Stimulated activated CD4-positive, alpha-beta T cell treated with anti-CD3 and anti-CD28 coated beads, TNF-alpha, amount 100 ng/mL, for 4 hours (primary cell): Measurements from ENCODE around the gene PTPRG.

Experiments
- DNase-seq, 3 experiments: peaks; one replicate each; pipeline ENCODE4 v3.0.0-alpha.2; 2020; ENCODE audit warnings: low read depth in 3 of 3

Gene PTPRG

DNA sequence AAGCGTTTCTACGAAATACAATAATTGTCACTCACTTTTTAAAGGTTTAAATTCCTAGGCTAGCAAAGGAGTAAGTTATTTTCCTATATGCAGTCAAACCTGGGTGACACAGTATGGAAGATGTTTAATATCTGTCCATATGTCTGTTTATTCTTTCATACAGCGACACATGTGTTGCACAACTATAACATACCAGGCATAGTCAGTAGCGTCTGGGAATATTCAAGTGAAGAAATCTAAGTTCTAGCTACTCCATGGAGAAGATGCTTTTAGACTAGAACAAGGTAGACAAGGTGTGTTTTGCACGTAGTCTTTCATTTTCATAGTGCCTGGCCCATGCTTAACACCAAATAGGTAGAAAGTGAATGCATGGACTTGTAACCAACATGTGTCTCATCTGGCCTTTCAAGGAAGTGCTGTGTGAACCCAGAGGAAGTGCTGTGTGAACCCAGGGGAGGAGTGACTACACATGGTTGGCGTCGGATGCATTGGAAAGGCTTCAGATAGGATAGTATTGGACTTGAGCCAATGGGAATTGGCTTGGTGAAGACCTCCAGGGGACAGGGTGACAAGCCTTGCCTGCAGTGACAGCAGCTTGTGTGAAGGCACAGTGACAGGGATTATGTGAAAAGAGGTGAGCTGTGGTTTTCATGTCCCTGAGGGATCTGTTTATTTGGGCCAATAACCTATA lies 267.0 kb downstream of the PTPRG start:
- DNase-seq, result no peak

- no peak for DNase-seq
Measured at GRCh38 chr3:61828880-61829721, 267.7 kb downstream of the PTPRG start.

GRCh38 chr3:61829722-61830350 lies 268.5 kb downstream of the PTPRG start:
- DNase-seq, result no peak

- no peak for DNase-seq
Measured at GRCh38 chr3:61831973-61832372, 270.6 kb downstream of the PTPRG start.

- no peak for DNase-seq
Measured at GRCh38 chr3:61832375-61833229, 271.2 kb downstream of the PTPRG start.

DNA sequence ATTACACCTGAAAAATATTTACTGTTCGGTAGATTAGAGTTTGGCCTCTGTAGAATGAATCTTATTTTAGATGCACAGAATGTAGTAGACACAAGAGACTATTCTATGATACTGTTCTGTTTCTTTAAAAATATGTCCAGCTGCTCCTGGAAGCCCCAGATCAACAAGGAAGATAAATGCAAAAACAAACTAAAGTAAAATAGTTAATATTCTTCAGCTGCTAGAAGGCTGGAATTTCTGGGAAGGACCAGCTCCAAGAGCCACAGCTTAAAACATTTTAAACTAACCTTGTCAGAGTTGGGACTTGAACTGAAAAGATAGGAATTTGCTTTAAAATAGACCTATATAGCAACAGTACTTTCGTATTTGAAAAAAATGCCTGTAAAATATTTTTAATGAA lies 277.9 kb downstream of the PTPRG start:
- DNase-seq, result no peak

- no peak for DNase-seq
Measured at GRCh38 chr3:61841111-61841845, 279.9 kb downstream of the PTPRG start.

DNA sequence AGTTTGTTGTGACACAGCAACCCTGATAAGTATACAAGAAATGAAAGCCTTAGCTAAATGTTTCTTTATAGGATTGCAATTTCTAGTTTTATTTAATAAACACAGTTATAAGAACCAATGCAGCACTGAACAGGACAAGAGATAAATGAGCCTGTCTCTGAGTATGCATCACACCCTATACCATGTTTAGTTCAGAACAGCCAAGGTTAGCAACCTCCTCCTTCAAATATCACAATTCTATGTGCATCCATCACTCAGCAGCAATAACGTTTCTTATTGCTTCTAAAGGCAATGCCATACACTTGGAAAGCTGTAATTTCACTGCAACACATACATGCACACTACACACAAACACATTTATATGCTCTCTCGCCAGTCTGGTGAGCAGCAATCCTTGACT lies 280.6 kb downstream of the PTPRG start:
- DNase-seq, result no peak

DNA sequence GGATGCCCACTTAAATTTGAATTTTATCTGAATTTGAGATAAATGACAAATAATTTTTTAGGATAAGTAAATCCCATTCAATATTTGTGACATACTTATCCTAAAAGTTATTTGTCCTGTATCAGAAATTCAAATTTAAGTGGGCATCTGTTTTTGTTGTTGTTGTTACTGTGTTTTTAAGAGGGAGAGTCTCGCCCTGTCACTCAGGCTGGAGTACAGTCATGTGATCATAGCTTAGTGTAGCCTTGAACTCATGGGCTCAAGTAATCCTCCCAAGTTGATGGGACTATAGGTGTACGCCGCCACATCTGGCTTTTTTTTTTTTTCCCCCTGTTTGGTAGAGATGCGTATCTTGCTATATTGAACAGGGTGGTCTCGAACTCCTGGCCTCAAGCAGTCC lies 283.0 kb downstream of the PTPRG start:
- no peak for DNase-seq

- no peak for DNase-seq
Measured at GRCh38 chr3:61846488-61846887, 285.1 kb downstream of the PTPRG start.

DNA sequence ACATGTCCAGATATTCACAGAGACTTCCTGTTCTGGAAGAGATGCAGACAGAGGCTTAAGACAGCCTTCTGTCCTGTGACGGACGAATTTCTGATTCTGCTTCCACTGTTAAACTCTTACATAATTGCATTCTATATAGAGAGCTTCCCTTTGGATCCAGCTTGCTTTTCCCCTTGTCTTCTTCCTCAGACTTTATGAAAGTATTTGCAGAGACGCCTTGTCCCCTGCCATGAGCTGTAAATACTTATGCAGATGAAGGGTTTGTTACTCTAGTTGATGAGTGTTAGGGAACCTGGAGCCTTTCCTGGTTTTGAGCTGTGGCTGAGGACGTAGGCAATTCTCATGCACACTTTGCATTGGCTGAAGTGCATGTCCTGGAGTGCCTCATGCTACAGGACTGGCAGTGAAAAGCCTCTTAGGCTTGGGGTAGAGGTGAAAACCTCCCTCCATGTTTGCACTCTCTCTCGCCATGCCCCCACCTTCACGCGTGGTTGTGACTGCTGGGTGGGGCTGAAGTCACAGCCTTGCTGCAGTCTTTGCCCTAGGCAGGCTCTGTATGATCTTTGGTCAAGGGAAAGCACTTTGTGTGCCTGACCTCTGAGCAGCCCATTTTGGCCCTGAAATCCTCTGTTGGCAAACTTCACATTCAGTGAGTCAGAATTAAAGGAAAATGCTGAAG lies 286.6 kb downstream of the PTPRG start:
- DNase-seq, result no peak

DNA sequence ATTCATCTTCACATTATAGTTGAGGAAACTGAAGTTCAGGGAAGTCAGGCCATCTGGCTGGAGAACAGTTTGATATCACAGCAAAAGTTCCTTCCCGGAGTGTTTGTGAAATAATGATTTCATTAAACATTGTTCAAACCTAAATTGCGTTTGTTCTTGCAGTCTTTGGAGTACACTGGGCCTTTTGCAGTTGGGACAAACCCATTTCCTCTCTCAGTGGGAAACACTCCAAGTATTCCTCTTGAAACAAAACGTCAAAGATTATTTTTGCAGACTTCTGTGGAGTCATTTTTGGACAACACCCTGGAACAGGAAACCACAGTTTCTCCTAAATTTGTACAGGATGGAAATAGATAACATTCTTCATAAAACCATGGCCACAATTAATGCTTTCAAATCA lies 287.5 kb downstream of the PTPRG start:
- no peak for DNase-seq

DNA sequence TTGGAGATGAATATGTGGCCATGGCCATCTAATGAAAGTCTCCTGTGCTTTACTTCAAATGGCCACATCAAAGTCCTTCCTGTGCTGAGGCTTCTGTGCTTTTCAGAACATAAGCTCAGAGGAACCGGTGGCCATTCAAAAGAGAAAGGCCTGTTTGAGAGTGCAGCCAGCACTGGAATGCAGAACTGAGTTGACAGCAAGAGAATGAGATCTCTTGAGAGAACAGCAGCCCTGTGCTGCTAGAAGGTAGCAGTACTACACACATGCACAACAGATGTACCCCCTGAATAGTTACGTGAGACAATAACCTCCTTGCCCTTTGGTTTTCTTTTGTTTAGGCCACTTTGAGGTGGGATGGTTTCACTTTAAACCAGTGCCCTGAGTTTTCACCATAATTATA lies 292.5 kb downstream of the PTPRG start:
- no peak for DNase-seq

DNA sequence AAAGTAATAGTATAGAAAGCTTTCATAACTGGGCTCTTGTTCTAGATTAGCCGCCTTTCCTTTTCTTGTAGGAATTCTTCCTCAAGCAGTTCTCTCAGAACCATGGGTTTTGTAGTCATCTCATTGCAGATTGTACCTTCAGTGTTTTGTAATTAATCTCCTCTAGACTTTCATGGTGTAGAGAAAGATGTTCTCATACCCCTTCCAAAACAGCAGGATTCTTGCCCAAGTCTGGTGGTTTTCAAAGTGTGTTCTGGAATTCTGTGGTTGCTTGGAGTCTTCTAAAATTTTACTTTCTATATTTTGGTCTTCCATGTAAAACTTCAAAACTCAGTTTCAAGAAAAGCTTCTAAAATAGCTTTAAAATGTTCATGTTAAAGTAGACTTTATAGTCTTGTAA lies 293.8 kb downstream of the PTPRG start:
- DNase-seq, result no peak

GRCh38 chr3:61857297-61857696 lies 295.9 kb downstream of the PTPRG start:
- DNase-seq, result no peak

- DNase-seq, result no peak
Measured at GRCh38 chr3:61858054-61858453, 296.7 kb downstream of the PTPRG start.

DNA sequence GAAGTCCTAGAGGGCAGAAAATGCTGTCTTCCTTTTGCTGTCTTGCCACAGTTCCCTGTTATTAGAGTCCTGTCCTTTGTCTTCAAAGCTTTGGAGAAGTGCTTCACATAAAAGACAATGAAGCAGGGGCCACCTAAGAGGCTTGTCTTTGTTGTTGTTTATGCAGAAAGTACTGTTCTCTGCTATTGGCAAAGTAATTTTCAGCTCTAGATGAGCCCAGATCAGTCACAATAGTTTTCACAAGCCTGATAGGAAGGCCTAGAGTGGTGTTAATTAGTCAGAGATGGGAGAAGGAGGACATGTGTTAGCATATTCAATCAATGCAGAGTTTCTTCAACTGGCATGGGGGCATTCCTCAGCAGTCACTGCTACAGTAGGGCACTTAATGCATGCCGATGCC lies 300.0 kb downstream of the PTPRG start:
- DNase-seq, result no peak

- no peak for DNase-seq
Measured at GRCh38 chr3:61862614-61863289, 301.4 kb downstream of the PTPRG start.

DNA sequence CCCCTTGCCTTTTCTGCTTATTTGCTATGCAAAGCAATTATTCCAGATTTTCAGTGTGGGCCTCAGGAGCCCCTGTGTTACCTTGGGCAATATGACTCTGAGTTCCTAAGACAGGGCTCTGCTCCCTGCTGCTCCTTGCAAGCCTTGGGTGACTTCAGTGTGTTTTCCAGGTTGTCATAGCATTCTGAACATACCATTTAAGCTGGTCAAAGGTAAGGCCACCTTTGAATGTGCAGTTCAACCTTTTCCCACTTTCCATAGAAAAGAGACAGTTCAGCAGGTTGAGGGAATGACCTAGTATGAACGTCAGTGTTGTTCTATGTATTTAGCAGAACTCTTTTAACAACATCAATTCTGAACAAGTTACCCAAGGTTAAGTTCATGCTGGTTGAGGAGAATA lies 302.2 kb downstream of the PTPRG start:
- DNase-seq, result no peak

GRCh38 chr3:61864886-61865285 lies 303.5 kb downstream of the PTPRG start:
- no peak for DNase-seq
